ENCODE results near the gene FBXL16. TPM values are rescaled to one million over a fixed set of nuclear protein-coding genes. Genes with fewer than 3 reads are reported as not detected.

FBXL16 gene
- total and polyA plus RNA-seq, 12 donors: 0.04 to 0.64 (median 0.10) TPM; not detected in 4

- DNase-seq (no peak), ATAC-seq (no peak)
- H3K9me3 ChIP-seq: no peaks in the 10 kb centered on the region
- 93 to 95% methylated on average over 26 to 29 of the region's 29 CpGs for WGBS, 2 donors
- peaks cover 0 to 28% (median 0%) of the 10 kb centered on the region in 7 donors for H3K27me3 ChIP-seq
- intact Hi-C loops (cut with DNase I): loop anchor here in 2 of 10 donors (10.0 kb wide), 1 partner anchor 338 kb away; no protein-coding TSS in a partner anchor
- H3K4me1 ChIP-seq: peaks cover 23 to 53% (median 42%) of the 10 kb centered on the region in 9 donors
- no peak for TF ChIP-seq CTCF (IDR thresholded peaks at IDR 0.05)
- H3K4me3 ChIP-seq: no peak overlapping the region
- no peak overlapping the region for H3K27ac ChIP-seq
- no peaks in the 10 kb centered on the region for H3K36me3 ChIP-seq
Observed at GRCh38 chr16:716768-717325, 11.2 kb upstream of the FBXL16 start.

- H3K4me1 ChIP-seq: peaks cover 19 to 52% (median 40%) of the 10 kb centered on the region in 9 donors
- H3K27ac ChIP-seq: no peak overlapping the region
- H3K36me3 ChIP-seq: no peaks in the 10 kb centered on the region
- no peak for TF ChIP-seq CTCF (IDR thresholded peaks at IDR 0.05)
- DNase-seq (no peak), ATAC-seq (no peak)
- peak overlapping the region in 9 of 10 donors; percentile 66 to 94 (median 74) for H3K4me3 ChIP-seq
- 22 to 26% methylated on average over 12 of the region's 12 CpGs for WGBS, 2 donors
- intact Hi-C loops (cut with DNase I): loop anchor here in 2 of 10 donors (10.0 kb wide), 1 partner anchor 339 kb away; no protein-coding TSS in a partner anchor
- peaks cover 0 to 32% (median 5%) of the 10 kb centered on the region in 7 donors for H3K27me3 ChIP-seq
- no peaks in the 10 kb centered on the region for H3K9me3 ChIP-seq
Observed at GRCh38 chr16:716200-716568, 10.6 kb upstream of the FBXL16 start.

- peak in 1 of 8 donors; percentile 3 for ATAC-seq
- H3K4me1 ChIP-seq: peaks cover 19 to 51% (median 39%) of the 10 kb centered on the region in 9 donors
- peak overlapping the region in 7 of 10 donors; percentile 21 to 58 (median 51) for H3K27ac ChIP-seq
- peak in 3 of 9 donors; percentile 15 to 37 (median 30) for TF ChIP-seq CTCF (IDR thresholded peaks at IDR 0.05)
- H3K27me3 ChIP-seq: peaks cover 0 to 38% (median 10%) of the 10 kb centered on the region in 7 donors
- 2% methylated on average over 45 to 74 of the region's 74 CpGs for WGBS, 2 donors
- H3K36me3 ChIP-seq: no peaks in the 10 kb centered on the region
- H3K4me3 ChIP-seq: peak overlapping the region; percentile 64 to 94 (median 73)
- no peak for DNase-seq
- no peaks in the 10 kb centered on the region for H3K9me3 ChIP-seq
- intact Hi-C loops (cut with DNase I): loop anchor here in 3 of 10 donors (2.0 to 10.0 kb wide), 2 partner anchors 73 to 339 kb away; partner anchors contain the start of genes CHTF18 (in 1 of the 3) and RPUSD1 (in 1 of the 3)
Observed at GRCh38 chr16:715477-716199, 10.0 kb upstream of the FBXL16 start.
